HEK293 (cell line): ENCODE measurements around the gene PLS3.
A peak's percentile ranks its signal among the peaks of the same experiment; 100 is the strongest.

ENCODE experiments used
- CTCF ChIA-PET: fragments of 350-600 bp; formaldehyde crosslinking; extraction: SDS; loops from one replicate; lab custom pipeline; 2021; ENCODE audit warnings: antibody characterized with exemption; lab: Yijun Ruan, JAX
- POLR2A ChIA-PET: fragments of 300-600 bp; formaldehyde crosslinking; extraction: SDS; loops from one replicate; lab custom pipeline; 2020; ENCODE audit warnings: antibody characterized with exemption, inconsistent platforms; lab: Yijun Ruan, JAX
- H3K27ac ChIP-seq: fragments of 200-500 bp; sonication (Bioruptor generic); 2 replicates; pipeline ENCODE4 v1.5.1; 2014; ENCODE audit warnings: low read depth, low read length, control low read depth, inconsistent platforms; ENCODE audit errors: extremely low read depth
- H3K36me3 ChIP-seq, 2 experiments: fragments of 200-500 bp in 1 of 2; sonication (Bioruptor generic) in 1 of 2; 1 replicate in 1 of 2; 2 replicates in 1 of 2; pipeline ENCODE4 v1.5.1; 2014 to 2017; ENCODE audit warnings: inconsistent platforms in 2 of 2, low read length in 2 of 2; ENCODE audit not compliant: control insufficient read depth in 2 of 2, insufficient read depth in 1 of 2
- H3K4me1 ChIP-seq: fragments of 200-500 bp; sonication (Bioruptor generic); 2 replicates; pipeline ENCODE4 v1.5.1; 2014; ENCODE audit warnings: mild to moderate bottlenecking, low read length, inconsistent platforms; ENCODE audit not compliant: control insufficient read depth, insufficient read depth
- H3K4me3 ChIP-seq: 2 replicates; pipeline ENCODE4 v1.5.1; 2011; ENCODE audit warnings: low read depth, mild to moderate bottlenecking, control low read depth, low read length, moderate library complexity
- H3K9me3 ChIP-seq: fragments of 200-500 bp; sonication (Bioruptor generic); 2 replicates; pipeline ENCODE4 v1.5.1; 2014; ENCODE audit warnings: low read depth, low read length, inconsistent platforms; ENCODE audit not compliant: control insufficient read depth, insufficient read depth
- EGR2 ChIP-seq: fragments of 450-650 bp; formaldehyde crosslinking; IDR thresholded peaks from 2 replicates; pipeline ENCODE4 v1.5.1; 2016; ENCODE audit warnings: low read depth, missing biosample characterization, missing genetic modification characterization
- FEZF1 ChIP-seq: fragments of 450-650 bp; formaldehyde crosslinking; IDR thresholded peaks from 2 replicates; pipeline ENCODE4 v1.5.1; 2016; ENCODE audit warnings: missing biosample characterization, missing genetic modification characterization
- GLIS1 ChIP-seq: fragments of 450-650 bp; formaldehyde crosslinking; IDR thresholded peaks from 2 replicates; pipeline ENCODE4 v1.5.1; 2016; ENCODE audit warnings: missing biosample characterization, missing genetic modification characterization
- HOXD13 ChIP-seq: sonication (generic); formaldehyde crosslinking; IDR thresholded peaks from 2 replicates; pipeline ENCODE4 v1.8.0; 2022; ENCODE audit warnings: missing genetic modification reagents, borderline replicate concordance
- TSHZ1 ChIP-seq: fragments of 450-650 bp; formaldehyde crosslinking; IDR thresholded peaks from 2 replicates; pipeline ENCODE4 v1.5.1; 2016; ENCODE audit warnings: missing biosample characterization, missing genetic modification characterization, borderline replicate concordance
- ZBTB1 ChIP-seq: fragments of 450-650 bp; formaldehyde crosslinking; IDR thresholded peaks from 2 replicates; pipeline ENCODE4 v1.5.1; 2016; ENCODE audit warnings: missing biosample characterization, missing genetic modification characterization
- ZBTB20 ChIP-seq: fragments of 450-650 bp; formaldehyde crosslinking; IDR thresholded peaks from 2 replicates; pipeline ENCODE4 v1.5.1; 2016; ENCODE audit warnings: missing biosample characterization, missing genetic modification characterization
- ZBTB21 ChIP-seq: fragments of 450-650 bp; formaldehyde crosslinking; IDR thresholded peaks from 2 replicates; pipeline ENCODE4 v1.5.1; 2017; ENCODE audit warnings: missing biosample characterization, missing genetic modification characterization
- ZFHX2 ChIP-seq: fragments of 450-650 bp; formaldehyde crosslinking; conservative IDR thresholded peaks from 2 replicates; pipeline ENCODE4 v1.5.1; 2016; ENCODE audit warnings: missing biosample characterization, missing genetic modification characterization
- ZIC2 ChIP-seq: fragments of 450-650 bp; formaldehyde crosslinking; IDR thresholded peaks from 2 replicates; pipeline ENCODE4 v1.5.1; 2016; ENCODE audit warnings: missing biosample characterization, missing genetic modification characterization
- ZNF335 ChIP-seq: fragments of 450-650 bp; formaldehyde crosslinking; conservative IDR thresholded peaks from 2 replicates; pipeline ENCODE4 v1.5.1; 2016; ENCODE audit warnings: missing biosample characterization, missing genetic modification characterization
- ZNF366 ChIP-seq: fragments of 450-650 bp; formaldehyde crosslinking; conservative IDR thresholded peaks from 2 replicates; pipeline ENCODE4 v1.5.1; 2016; ENCODE audit warnings: missing biosample characterization, missing genetic modification characterization
- ZNF580 ChIP-seq: fragments of 450-650 bp; formaldehyde crosslinking; IDR thresholded peaks from 2 replicates; pipeline ENCODE4 v1.5.1; 2016; ENCODE audit warnings: missing biosample characterization, missing genetic modification characterization
- ZNF600 ChIP-seq: fragments of 450-650 bp; formaldehyde crosslinking; IDR thresholded peaks from 2 replicates; pipeline ENCODE4 v1.5.1; 2016; ENCODE audit warnings: missing biosample characterization, missing genetic modification characterization
- ZNF629 ChIP-seq: fragments of 450-650 bp; formaldehyde crosslinking; IDR thresholded peaks from 2 replicates; pipeline ENCODE4 v1.5.1; 2017; ENCODE audit warnings: missing biosample characterization, missing genetic modification characterization
- ZNF660 ChIP-seq: fragments of 450-650 bp; IDR thresholded peaks from 2 replicates; pipeline ENCODE4 v1.5.1; 2018; ENCODE audit warnings: missing biosample characterization, mild to moderate bottlenecking, missing genetic modification characterization
- ZNF701 ChIP-seq: fragments of 450-650 bp; formaldehyde crosslinking; IDR thresholded peaks from 2 replicates; pipeline ENCODE4 v1.5.1; 2016; ENCODE audit warnings: missing biosample characterization, missing genetic modification characterization
- ZSCAN5A ChIP-seq: fragments of 450-650 bp; formaldehyde crosslinking; IDR thresholded peaks from 2 replicates; pipeline ENCODE4 v1.5.1; 2016; ENCODE audit warnings: missing biosample characterization, missing genetic modification characterization
- TF ChIP-seq, protein P1 (sequence below): fragments of 450-650 bp; IDR thresholded peaks from 2 replicates; pipeline ENCODE4 v1.5.1; 2018; ENCODE audit warnings: missing biosample characterization, missing genetic modification characterization
- TF ChIP-seq, protein P2 (sequence below): fragments of 450-650 bp; formaldehyde crosslinking; optimal IDR thresholded peaks from 2 replicates; pipeline ENCODE3; 2016; ENCODE audit warnings: missing biosample characterization, mild to moderate bottlenecking, missing genetic modification characterization
- TF ChIP-seq, protein P3 (sequence below): fragments of 450-650 bp; formaldehyde crosslinking; conservative IDR thresholded peaks from 2 replicates; pipeline ENCODE4 v1.5.1; 2016; ENCODE audit warnings: low read depth, missing biosample characterization, missing genetic modification characterization
- TF ChIP-seq, protein P4 (sequence below): fragments of 450-650 bp; formaldehyde crosslinking; IDR thresholded peaks from 2 replicates; pipeline ENCODE4 v1.5.1; 2016; ENCODE audit warnings: missing biosample characterization, missing genetic modification characterization

PLS3 gene

DNA sequence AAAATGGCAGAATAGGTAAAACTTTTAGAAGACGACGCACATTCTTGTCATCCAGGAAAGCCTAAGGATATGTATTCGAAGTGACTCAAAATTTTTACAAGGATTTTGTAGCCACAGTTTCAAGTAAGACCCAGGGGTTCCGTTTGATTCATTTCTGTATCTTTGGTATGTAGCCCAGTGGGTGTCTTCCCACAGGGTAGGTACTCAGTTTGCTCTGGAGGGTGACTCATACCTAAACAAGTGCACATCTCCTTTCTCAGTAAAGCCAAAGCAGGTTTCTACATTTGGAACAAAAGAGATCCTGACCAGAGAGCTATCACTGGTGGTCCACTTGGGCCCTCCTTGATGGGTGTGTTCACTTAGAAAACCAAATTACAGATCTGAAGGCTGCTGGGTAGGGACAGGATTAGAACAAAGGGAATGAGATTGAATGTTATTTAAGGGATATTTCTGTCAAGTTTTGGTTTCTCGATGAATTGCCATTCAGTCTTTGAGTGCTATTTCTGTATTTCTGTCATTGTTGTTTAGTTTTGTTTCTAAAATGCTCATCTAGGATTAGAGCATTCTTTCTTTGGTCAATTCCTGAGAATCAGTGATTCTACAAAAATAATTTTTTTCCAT, 56.1 kb downstream of the PLS3 start:
- Histone ChIP-seq H3K4me1 (peaks cover 12% of the 10 kb centered on the region), H3K9me3 (no peaks in the 10 kb centered on the region), H3K4me3 (no peak overlapping the region), H3K27ac (no peak overlapping the region), H3K36me3 (peaks cover 7 to 10% of the 10 kb centered on the region in 2 experiments; a peak in 2 of 3 replicates)
- CTCF ChIA-PET = interaction anchor here (0.6 kb wide), 1 partner anchor 633 kb away, joined by 4 read pairs; no protein-coding TSS in a partner anchor
- POLR2A ChIA-PET = interaction anchor here (1.8 kb wide), 1 partner anchor 56 kb away, joined by 4 read pairs; the partner anchor contains the start of gene PLS3
- TF ChIP-seq ZNF660 (tag by site-specific recombination) (0 out of 2 replicates have a peak, but pooled peaks have one; percentile 47), ZNF580 (tag by site-specific recombination) (no peak), ZNF629 (tag by site-specific recombination) (peak; percentile 58), GLIS1 (tag by site-specific recombination) (peak; percentile 61), ZNF366 (0 out of 2 replicates have a peak, but pooled peaks have one; percentile 16), TSHZ1 (tag by site-specific recombination) (0 out of 2 replicates have a peak, but pooled peaks have one; percentile 6), ZNF335 (no peak), ZSCAN5A (tag by site-specific recombination) (no peak), ZIC2 (tag by site-specific recombination) (peak; percentile 57), ZBTB20 (0 out of 2 replicates have a peak, but pooled peaks have one; percentile 9), HOXD13 (0 out of 2 replicates have a peak, but pooled peaks have one; percentile 61), ZNF701 (tag by site-specific recombination) (no peak), EGR2 (tag by site-specific recombination) (peak; percentile 55), ZBTB1 (tag by site-specific recombination) (no peak), ZBTB21 (tag by site-specific recombination) (peak; percentile 27; the same call in 1 of the 2 replicates), ZFHX2 (tag by site-specific recombination) (peak; percentile 50), FEZF1 (tag by site-specific recombination) (peak; percentile 43), ZNF600 (tag by site-specific recombination) (peak; percentile 88)
- TF ChIP-seq, protein P1, sequence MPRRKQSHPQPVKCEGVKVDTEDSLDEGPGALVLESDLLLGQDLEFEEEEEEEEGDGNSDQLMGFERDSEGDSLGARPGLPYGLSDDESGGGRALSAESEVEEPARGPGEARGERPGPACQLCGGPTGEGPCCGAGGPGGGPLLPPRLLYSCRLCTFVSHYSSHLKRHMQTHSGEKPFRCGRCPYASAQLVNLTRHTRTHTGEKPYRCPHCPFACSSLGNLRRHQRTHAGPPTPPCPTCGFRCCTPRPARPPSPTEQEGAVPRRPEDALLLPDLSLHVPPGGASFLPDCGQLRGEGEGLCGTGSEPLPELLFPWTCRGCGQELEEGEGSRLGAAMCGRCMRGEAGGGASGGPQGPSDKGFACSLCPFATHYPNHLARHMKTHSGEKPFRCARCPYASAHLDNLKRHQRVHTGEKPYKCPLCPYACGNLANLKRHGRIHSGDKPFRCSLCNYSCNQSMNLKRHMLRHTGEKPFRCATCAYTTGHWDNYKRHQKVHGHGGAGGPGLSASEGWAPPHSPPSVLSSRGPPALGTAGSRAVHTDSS (tag by site-specific recombination) = no peak
- TF ChIP-seq, protein P2, sequence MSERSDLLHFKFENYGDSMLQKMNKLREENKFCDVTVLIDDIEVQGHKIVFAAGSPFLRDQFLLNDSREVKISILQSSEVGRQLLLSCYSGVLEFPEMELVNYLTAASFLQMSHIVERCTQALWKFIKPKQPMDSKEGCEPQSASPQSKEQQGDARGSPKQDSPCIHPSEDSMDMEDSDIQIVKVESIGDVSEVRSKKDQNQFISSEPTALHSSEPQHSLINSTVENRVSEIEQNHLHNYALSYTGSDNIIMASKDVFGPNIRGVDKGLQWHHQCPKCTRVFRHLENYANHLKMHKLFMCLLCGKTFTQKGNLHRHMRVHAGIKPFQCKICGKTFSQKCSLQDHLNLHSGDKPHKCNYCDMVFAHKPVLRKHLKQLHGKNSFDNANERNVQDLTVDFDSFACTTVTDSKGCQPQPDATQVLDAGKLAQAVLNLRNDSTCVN (tag by site-specific recombination) = no peak
- TF ChIP-seq, protein P3, sequence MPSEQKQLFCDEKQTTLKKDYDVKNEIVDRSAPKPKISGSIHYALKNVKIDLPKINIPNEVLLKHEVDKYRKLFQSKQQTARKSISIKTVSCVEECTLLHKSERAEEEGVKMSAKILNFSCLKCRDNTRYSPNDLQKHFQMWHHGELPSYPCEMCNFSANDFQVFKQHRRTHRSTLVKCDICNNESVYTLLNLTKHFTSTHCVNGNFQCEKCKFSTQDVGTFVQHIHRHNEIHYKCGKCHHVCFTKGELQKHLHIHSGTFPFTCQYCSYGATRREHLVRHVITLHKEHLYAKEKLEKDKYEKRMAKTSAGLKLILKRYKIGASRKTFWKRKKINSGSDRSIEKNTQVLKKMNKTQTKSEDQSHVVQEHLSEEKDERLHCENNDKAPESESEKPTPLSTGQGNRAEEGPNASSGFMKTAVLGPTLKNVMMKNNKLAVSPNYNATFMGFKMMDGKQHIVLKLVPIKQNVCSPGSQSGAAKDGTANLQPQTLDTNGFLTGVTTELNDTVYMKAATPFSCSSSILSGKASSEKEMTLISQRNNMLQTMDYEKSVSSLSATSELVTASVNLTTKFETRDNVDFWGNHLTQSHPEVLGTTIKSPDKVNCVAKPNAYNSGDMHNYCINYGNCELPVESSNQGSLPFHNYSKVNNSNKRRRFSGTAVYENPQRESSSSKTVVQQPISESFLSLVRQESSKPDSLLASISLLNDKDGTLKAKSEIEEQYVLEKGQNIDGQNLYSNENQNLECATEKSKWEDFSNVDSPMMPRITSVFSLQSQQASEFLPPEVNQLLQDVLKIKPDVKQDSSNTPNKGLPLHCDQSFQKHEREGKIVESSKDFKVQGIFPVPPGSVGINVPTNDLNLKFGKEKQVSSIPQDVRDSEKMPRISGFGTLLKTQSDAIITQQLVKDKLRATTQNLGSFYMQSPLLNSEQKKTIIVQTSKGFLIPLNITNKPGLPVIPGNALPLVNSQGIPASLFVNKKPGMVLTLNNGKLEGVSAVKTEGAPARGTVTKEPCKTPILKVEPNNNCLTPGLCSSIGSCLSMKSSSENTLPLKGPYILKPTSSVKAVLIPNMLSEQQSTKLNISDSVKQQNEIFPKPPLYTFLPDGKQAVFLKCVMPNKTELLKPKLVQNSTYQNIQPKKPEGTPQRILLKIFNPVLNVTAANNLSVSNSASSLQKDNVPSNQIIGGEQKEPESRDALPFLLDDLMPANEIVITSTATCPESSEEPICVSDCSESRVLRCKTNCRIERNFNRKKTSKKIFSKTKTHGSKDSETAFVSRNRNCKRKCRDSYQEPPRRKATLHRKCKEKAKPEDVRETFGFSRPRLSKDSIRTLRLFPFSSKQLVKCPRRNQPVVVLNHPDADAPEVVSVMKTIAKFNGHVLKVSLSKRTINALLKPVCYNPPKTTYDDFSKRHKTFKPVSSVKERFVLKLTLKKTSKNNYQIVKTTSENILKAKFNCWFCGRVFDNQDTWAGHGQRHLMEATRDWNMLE (tag by site-specific recombination) = no peak
- TF ChIP-seq, protein P4, sequence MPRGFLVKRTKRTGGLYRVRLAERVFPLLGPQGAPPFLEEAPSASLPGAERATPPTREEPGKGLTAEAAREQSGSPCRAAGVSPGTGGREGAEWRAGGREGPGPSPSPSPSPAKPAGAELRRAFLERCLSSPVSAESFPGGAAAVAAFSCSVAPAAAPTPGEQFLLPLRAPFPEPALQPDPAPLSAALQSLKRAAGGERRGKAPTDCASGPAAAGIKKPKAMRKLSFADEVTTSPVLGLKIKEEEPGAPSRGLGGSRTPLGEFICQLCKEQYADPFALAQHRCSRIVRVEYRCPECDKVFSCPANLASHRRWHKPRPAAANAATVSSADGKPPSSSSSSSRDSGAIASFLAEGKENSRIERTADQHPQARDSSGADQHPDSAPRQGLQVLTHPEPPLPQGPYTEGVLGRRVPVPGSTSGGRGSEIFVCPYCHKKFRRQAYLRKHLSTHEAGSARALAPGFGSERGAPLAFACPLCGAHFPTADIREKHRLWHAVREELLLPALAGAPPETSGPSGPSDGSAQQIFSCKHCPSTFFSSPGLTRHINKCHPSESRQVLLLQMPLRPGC (tag by site-specific recombination) = 0 out of 2 replicates have a peak, but pooled peaks have one; percentile 16
